ENCODE results near the gene CMYA5. TPM values are rescaled to one million over a fixed set of nuclear protein-coding genes. Genes with fewer than 3 reads are reported as not detected.
A peak's percentile ranks its signal among the peaks of the same experiment; 100 is the strongest.

Gene CMYA5
- total and polyA plus RNA-seq, 9 of the 15 experiments (the other 6 are each of a cell fraction or from before 2014, with no cell fraction given) = 0.18 to 1.1 (median 0.32) TPM

GRCh38 chr5:79832911-79833310 lies 143.3 kb downstream of the CMYA5 start (continued):
- TF ChIP-seq, protein P1, sequence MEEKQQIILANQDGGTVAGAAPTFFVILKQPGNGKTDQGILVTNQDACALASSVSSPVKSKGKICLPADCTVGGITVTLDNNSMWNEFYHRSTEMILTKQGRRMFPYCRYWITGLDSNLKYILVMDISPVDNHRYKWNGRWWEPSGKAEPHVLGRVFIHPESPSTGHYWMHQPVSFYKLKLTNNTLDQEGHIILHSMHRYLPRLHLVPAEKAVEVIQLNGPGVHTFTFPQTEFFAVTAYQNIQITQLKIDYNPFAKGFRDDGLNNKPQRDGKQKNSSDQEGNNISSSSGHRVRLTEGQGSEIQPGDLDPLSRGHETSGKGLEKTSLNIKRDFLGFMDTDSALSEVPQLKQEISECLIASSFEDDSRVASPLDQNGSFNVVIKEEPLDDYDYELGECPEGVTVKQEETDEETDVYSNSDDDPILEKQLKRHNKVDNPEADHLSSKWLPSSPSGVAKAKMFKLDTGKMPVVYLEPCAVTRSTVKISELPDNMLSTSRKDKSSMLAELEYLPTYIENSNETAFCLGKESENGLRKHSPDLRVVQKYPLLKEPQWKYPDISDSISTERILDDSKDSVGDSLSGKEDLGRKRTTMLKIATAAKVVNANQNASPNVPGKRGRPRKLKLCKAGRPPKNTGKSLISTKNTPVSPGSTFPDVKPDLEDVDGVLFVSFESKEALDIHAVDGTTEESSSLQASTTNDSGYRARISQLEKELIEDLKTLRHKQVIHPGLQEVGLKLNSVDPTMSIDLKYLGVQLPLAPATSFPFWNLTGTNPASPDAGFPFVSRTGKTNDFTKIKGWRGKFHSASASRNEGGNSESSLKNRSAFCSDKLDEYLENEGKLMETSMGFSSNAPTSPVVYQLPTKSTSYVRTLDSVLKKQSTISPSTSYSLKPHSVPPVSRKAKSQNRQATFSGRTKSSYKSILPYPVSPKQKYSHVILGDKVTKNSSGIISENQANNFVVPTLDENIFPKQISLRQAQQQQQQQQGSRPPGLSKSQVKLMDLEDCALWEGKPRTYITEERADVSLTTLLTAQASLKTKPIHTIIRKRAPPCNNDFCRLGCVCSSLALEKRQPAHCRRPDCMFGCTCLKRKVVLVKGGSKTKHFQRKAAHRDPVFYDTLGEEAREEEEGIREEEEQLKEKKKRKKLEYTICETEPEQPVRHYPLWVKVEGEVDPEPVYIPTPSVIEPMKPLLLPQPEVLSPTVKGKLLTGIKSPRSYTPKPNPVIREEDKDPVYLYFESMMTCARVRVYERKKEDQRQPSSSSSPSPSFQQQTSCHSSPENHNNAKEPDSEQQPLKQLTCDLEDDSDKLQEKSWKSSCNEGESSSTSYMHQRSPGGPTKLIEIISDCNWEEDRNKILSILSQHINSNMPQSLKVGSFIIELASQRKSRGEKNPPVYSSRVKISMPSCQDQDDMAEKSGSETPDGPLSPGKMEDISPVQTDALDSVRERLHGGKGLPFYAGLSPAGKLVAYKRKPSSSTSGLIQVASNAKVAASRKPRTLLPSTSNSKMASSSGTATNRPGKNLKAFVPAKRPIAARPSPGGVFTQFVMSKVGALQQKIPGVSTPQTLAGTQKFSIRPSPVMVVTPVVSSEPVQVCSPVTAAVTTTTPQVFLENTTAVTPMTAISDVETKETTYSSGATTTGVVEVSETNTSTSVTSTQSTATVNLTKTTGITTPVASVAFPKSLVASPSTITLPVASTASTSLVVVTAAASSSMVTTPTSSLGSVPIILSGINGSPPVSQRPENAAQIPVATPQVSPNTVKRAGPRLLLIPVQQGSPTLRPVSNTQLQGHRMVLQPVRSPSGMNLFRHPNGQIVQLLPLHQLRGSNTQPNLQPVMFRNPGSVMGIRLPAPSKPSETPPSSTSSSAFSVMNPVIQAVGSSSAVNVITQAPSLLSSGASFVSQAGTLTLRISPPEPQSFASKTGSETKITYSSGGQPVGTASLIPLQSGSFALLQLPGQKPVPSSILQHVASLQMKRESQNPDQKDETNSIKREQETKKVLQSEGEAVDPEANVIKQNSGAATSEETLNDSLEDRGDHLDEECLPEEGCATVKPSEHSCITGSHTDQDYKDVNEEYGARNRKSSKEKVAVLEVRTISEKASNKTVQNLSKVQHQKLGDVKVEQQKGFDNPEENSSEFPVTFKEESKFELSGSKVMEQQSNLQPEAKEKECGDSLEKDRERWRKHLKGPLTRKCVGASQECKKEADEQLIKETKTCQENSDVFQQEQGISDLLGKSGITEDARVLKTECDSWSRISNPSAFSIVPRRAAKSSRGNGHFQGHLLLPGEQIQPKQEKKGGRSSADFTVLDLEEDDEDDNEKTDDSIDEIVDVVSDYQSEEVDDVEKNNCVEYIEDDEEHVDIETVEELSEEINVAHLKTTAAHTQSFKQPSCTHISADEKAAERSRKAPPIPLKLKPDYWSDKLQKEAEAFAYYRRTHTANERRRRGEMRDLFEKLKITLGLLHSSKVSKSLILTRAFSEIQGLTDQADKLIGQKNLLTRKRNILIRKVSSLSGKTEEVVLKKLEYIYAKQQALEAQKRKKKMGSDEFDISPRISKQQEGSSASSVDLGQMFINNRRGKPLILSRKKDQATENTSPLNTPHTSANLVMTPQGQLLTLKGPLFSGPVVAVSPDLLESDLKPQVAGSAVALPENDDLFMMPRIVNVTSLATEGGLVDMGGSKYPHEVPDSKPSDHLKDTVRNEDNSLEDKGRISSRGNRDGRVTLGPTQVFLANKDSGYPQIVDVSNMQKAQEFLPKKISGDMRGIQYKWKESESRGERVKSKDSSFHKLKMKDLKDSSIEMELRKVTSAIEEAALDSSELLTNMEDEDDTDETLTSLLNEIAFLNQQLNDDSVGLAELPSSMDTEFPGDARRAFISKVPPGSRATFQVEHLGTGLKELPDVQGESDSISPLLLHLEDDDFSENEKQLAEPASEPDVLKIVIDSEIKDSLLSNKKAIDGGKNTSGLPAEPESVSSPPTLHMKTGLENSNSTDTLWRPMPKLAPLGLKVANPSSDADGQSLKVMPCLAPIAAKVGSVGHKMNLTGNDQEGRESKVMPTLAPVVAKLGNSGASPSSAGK (IDR thresholded peaks at IDR 0.05) = peak; percentile 22; the same call in 1 of the 2 replicates

Measured in K562 (cell line).